PC-9 (cell line): ENCODE data around the gene SLX9.

ENCODE experiments used
- CTCF ChIP-seq: fragments of 200-600 bp; sonication (generic); conservative IDR thresholded peaks from 2 replicates; pipeline ENCODE4 v1.6.1; 2017; ENCODE audit warnings: mixed run types, antibody characterized with exemption, mild to moderate bottlenecking, moderate library complexity
- EZH2 ChIP-seq: fragments of 200-600 bp; sonication (generic); IDR thresholded peaks from 2 replicates; pipeline ENCODE4 v1.8.0; 2017; ENCODE audit warnings: antibody characterized with exemption, low read depth

DNA sequence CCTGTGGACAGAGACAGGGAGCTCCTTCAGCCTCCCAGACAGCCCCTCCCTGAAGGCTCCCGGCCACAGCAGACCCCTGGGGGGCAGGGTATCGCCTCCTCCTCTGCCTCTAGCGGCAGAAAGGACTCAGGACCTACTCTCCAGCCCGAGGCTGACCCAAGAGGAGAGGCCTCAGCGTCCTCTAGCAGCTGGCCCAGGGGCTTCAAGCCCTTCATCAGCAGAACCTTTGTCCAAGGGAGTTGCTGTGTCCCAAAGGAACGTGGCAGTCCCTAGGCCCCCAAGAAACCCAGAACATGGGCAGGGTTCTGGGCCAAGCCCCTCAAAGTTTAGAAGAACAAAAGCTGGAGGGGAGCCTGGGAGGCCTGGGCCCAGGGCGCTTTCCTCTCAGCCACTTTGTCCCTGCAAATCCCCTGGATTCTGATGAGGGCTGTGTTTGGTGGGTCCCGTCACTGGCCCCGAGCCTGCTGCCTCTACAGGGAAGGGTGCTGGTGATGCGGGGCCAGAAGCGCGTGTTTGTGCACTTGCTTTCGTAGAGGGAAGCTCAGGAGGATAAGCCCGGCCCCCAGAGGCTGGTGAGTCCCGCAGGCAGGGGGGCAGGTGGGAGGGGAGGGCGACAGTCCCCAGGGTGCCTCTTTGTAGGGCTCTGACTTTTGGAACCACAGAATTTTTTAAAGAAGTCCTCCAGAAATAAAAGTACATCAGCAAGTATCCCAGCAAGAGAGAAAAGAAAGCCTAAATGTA is 32.4 kb upstream of the SLX9 start:
- no peak for TF ChIP-seq CTCF
- TF ChIP-seq EZH2: no peak
